Measurements from ENCODE around the gene CNBD2. TPM values are rescaled to one million over a fixed set of nuclear protein-coding genes. Genes with fewer than 3 reads are reported as not detected.
A peak's percentile ranks its signal among the peaks of the same experiment; 100 is the strongest.

The CNBD2 gene
- total RNA-seq, 1 experiment from 2014 or later: 5.0 TPM

GRCh38 chr20:36035745-36036144, 67.4 kb downstream of the CNBD2 start:
- Mint-ChIP-seq H3K4me3 (ENCODE audit: low read depth, unreplicated experiment) (no peak overlapping the region), H3K27ac (ENCODE audit: unreplicated experiment) (no peak overlapping the region), H3K9me3 (ENCODE audit: low read depth, unreplicated experiment) (no peaks in the 10 kb centered on the region), H3K4me1 (ENCODE audit: low read depth, unreplicated experiment) (peaks cover 15% of the 10 kb centered on the region), H3K27me3 (ENCODE audit: unreplicated experiment) (no peaks in the 10 kb centered on the region), H3K36me3 (ENCODE audit: insufficient read depth, unreplicated experiment) (no peaks in the 10 kb centered on the region)
- no peak for TF ChIP-seq CTCF (IDR thresholded peaks at IDR 0.05; ENCODE audit: unreplicated experiment)
- CTCF ChIA-PET: interaction anchor here (1.2 kb wide), 1 partner anchor 103 kb away, joined by 3 read pairs; no protein-coding TSS in a partner anchor
- intact Hi-C loops (cut with micrococcal nuclease; ENCODE audit: unreplicated experiment): loop anchor here (5.0 kb wide), 2 partner anchors 38 to 102 kb away; no protein-coding TSS in a partner anchor
- BruUV-seq (replicated peaks): no TSS peak
- peak; percentile 26 for DNase-seq

GRCh38 chr20:36036688-36037087, 68.3 kb downstream of the CNBD2 start:
- CTCF ChIA-PET: interaction anchor here (1.2 kb wide), 1 partner anchor 102 kb away, joined by 3 read pairs; no protein-coding TSS in a partner anchor
- TF ChIP-seq CTCF (IDR thresholded peaks at IDR 0.05; ENCODE audit: unreplicated experiment): no peak
- no peaks in the 10 kb centered on the region for H3K9me3 Mint-ChIP-seq (ENCODE audit: low read depth, unreplicated experiment)
- intact Hi-C loops (cut with micrococcal nuclease; ENCODE audit: unreplicated experiment): loop anchor here (5.0 kb wide), 2 partner anchors 39 to 101 kb away; no protein-coding TSS in a partner anchor
- no peak overlapping the region for H3K27ac Mint-ChIP-seq (ENCODE audit: unreplicated experiment)
- no TSS peak for BruUV-seq (replicated peaks)
- no peak for DNase-seq
- no peaks in the 10 kb centered on the region for H3K27me3 Mint-ChIP-seq (ENCODE audit: unreplicated experiment)
- no peaks in the 10 kb centered on the region for H3K36me3 Mint-ChIP-seq (ENCODE audit: insufficient read depth, unreplicated experiment)
- H3K4me1 Mint-ChIP-seq (ENCODE audit: low read depth, unreplicated experiment): peaks cover 15% of the 10 kb centered on the region
- H3K4me3 Mint-ChIP-seq (ENCODE audit: low read depth, unreplicated experiment): no peak overlapping the region

GRCh38 chr20:36040571-36040970, 72.2 kb downstream of the CNBD2 start:
- DNase-seq: no peak
- Mint-ChIP-seq H3K4me3 (ENCODE audit: low read depth, unreplicated experiment) (no peak overlapping the region), H3K27me3 (ENCODE audit: unreplicated experiment) (no peaks in the 10 kb centered on the region), H3K36me3 (ENCODE audit: insufficient read depth, unreplicated experiment) (peaks cover 19% of the 10 kb centered on the region), H3K9me3 (ENCODE audit: low read depth, unreplicated experiment) (no peaks in the 10 kb centered on the region), H3K27ac (ENCODE audit: unreplicated experiment) (no peak overlapping the region), H3K4me1 (ENCODE audit: low read depth, unreplicated experiment) (peaks cover 17% of the 10 kb centered on the region)
- CTCF ChIA-PET: interaction anchor here (0.6 kb wide), 1 partner anchor 18 kb away, joined by 4 read pairs; no protein-coding TSS in a partner anchor
- no TSS peak for BruUV-seq (replicated peaks)
- TF ChIP-seq CTCF (IDR thresholded peaks at IDR 0.05; ENCODE audit: unreplicated experiment): no peak
- intact Hi-C loops (cut with micrococcal nuclease; ENCODE audit: unreplicated experiment): no loop called here

GRCh38 chr20:36043441-36043840, 75.1 kb downstream of the CNBD2 start:
- intact Hi-C loops (cut with micrococcal nuclease; ENCODE audit: unreplicated experiment): no loop called here
- H3K27ac Mint-ChIP-seq (ENCODE audit: unreplicated experiment): no peak overlapping the region

More at GRCh38 chr20:36043441-36043840, 75.1 kb downstream of the CNBD2 start:
- H3K9me3 Mint-ChIP-seq (ENCODE audit: low read depth, unreplicated experiment): no peaks in the 10 kb centered on the region
- H3K4me3 Mint-ChIP-seq (ENCODE audit: low read depth, unreplicated experiment): no peak overlapping the region
- no peak for TF ChIP-seq CTCF (IDR thresholded peaks at IDR 0.05; ENCODE audit: unreplicated experiment)
- H3K4me1 Mint-ChIP-seq (ENCODE audit: low read depth, unreplicated experiment): peaks cover 37% of the 10 kb centered on the region
- no peak for DNase-seq
- H3K36me3 Mint-ChIP-seq (ENCODE audit: insufficient read depth, unreplicated experiment): peaks cover 45% of the 10 kb centered on the region
- no TSS peak for BruUV-seq (replicated peaks)
- CTCF ChIA-PET: interaction anchor here (1.5 kb wide), 1 partner anchor 95 kb away, joined by 5 read pairs; no protein-coding TSS in a partner anchor
- H3K27me3 Mint-ChIP-seq (ENCODE audit: unreplicated experiment): no peaks in the 10 kb centered on the region
